Activated CD4-positive, alpha-beta T cell treated with anti-CD3 and anti-CD28 coated beads, Interleukin-2, amount 50 U/mL, for 16 hours (primary cell): ENCODE results near the gene LHX4.

ENCODE experiments used
- DNase-seq: peaks from one replicate; pipeline ENCODE4 v3.0.0-alpha.2; 2020

Gene LHX4

GRCh38 chr1:180275726-180276125 is 45.7 kb downstream of the LHX4 start:
- no peak for DNase-seq

GRCh38 chr1:180277476-180278193 is 47.6 kb downstream of the LHX4 start:
- no peak for DNase-seq

- no peak for DNase-seq
Observed at GRCh38 chr1:180278194-180278515, 48.1 kb downstream of the LHX4 start.

- DNase-seq, result no peak
Observed at GRCh38 chr1:180278596-180279395, 48.7 kb downstream of the LHX4 start.

- DNase-seq, result no peak
Observed at GRCh38 chr1:180279651-180280050, 49.6 kb downstream of the LHX4 start.

- no peak for DNase-seq
Observed at GRCh38 chr1:180280617-180281016, 50.6 kb downstream of the LHX4 start.

- no peak for DNase-seq
Observed at GRCh38 chr1:180281490-180281889, 51.4 kb downstream of the LHX4 start.

- no peak for DNase-seq
Observed at GRCh38 chr1:180282401-180283044, 52.5 kb downstream of the LHX4 start.

- no peak for DNase-seq
Observed at GRCh38 chr1:180283098-180283497, 53.0 kb downstream of the LHX4 start.

GRCh38 chr1:180286417-180286816 is 56.4 kb downstream of the LHX4 start:
- DNase-seq, result no peak

- DNase-seq, result no peak
Observed at GRCh38 chr1:180287988-180288705, 58.1 kb downstream of the LHX4 start.

GRCh38 chr1:180288940-180289339 is 58.9 kb downstream of the LHX4 start:
- no peak for DNase-seq

- no peak for DNase-seq
Observed at GRCh38 chr1:180290265-180291001, 60.4 kb downstream of the LHX4 start.

- DNase-seq, result peak; percentile 42
Observed at GRCh38 chr1:180291004-180291403, 60.9 kb downstream of the LHX4 start.

- DNase-seq, result no peak
Observed at GRCh38 chr1:180294711-180295110, 64.6 kb downstream of the LHX4 start.

- DNase-seq, result no peak
Observed at GRCh38 chr1:180295999-180296398, 65.9 kb downstream of the LHX4 start.

GRCh38 chr1:180299479-180300221 is 69.6 kb downstream of the LHX4 start:
- DNase-seq, result no peak

GRCh38 chr1:180301135-180301742 is 71.2 kb downstream of the LHX4 start:
- no peak for DNase-seq

- no peak for DNase-seq
Observed at GRCh38 chr1:180309338-180309737, 79.3 kb downstream of the LHX4 start.

GRCh38 chr1:180310095-180310494 is 80.0 kb downstream of the LHX4 start:
- DNase-seq, result no peak

- DNase-seq, result no peak
Observed at GRCh38 chr1:180311011-180311730, 81.1 kb downstream of the LHX4 start.
